GM15510 (cell line): ENCODE data around the gene ASF1B.

Experiments
- POLR2A ChIP-seq: IDR thresholded peaks from 3 replicates; pipeline ENCODE4 v1.6.1; 2011; ENCODE audit warnings: borderline replicate concordance; ENCODE audit not compliant: insufficient read length; ENCODE audit errors: extremely low read depth

Gene ASF1B

DNA sequence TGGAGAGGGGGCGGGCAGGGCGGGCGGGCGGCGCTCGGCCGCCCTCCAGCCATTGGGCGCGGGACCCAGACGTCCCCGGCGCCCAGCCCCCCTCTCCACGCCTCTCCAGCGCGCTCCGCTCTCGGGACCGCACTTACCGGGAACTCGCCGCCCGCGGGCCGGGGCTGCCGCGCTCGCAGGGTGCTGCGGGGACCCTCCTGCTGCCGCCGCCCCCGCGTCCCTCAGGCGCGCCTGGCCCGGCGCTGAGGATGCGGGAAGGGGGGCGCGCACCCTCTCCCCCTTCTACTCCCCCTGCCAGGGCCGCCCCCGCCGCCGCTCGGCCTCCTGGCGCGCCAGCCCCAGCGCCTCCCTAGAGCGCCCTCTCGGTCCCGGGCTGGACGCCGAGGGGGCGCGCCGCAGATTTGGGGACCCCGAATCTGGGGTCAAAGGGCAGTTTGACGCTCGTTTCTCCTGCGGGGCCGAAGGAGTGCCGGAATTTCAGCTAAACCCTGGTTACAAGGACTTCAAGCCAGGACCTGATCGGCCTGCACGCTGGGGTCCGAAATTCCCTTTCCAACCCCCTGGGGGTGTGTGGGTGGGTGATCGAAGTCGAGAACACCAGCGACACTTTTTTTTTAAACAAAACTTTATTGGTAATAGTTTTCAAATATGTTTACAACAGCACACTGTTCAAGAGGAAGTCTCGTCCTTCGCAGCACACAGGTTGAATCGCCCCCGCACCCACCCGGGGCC is 45.1 kb downstream of the ASF1B start:
- TF ChIP-seq POLR2A, result peak; percentile 83

DNA sequence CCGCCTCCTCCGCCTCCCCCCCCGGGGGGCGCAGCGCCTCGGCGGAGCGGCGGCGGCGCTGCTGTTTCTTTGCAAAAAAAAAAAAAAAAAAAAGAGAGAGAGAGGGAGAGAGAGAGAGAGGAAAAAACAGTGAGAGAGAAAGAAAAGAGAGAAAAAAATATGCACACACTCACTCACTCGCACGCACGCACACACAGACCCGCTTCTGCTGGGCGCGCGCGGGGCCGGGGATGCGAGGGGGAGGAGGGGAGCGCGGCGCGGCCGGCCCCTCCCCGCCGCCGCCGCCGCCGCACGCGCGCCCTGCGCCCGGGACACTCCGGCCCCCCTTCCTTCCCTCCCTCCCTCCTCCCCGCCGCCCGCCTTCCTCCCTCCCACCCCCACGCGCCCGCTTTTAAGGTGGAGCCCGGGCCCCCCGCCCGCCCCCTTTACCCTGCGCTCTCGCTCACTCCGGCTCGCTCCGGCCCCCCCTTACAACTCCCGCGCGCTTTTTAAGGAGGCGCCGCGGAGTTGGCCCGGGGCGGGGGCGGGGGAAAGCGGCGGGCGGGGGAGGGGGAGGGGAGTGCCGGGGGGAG is 45.8 kb downstream of the ASF1B start, which contains the start of gene SAMD1:
TSS of gene SAMD1 (minus strand) at position 243 of the 572 bp plus-strand sequence.
- TF ChIP-seq POLR2A, result no peak

DNA sequence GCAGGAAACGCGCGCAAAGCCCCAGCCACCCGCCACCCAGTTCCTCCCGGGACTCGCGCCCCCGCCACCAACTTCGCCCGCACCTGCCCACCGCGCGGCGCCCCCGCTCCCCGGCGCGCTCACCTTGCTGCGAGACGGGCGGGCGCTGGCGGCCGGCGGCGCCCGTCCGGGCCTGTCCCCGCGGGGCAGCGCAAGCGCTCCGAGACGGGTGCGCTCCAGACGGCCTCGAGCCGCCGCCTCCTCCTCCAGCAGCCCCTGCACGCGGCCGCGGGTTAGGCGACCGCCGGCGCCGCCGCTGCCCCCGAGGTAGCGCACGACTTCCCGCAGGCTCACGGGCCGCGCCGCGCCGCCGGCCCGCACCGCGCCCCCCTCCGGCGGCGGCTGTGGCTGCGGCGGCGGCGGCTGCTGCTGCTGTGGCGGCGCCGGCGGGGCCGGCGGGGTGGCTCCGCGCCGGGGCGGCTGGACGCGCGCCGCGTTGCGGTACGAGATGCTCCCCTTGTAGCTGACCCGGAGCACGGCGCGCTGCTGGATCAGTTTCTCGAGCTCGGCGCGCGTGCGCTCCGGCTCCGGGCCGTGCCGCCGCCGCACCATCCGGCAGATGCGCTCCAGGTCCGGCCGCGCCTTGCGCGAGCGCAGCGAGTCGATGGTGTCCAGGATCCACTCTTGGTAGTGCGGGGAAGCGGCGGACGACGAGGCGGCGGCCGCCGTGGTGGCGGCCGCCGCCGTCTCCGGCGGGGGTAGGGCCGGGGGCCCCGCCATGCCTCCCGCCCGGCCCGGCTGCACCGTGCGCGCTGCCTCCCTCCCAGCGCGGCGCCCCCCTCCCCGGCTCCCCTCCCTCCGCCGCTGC is 46.5 kb downstream of the ASF1B start:
- TF ChIP-seq POLR2A, result no peak

DNA sequence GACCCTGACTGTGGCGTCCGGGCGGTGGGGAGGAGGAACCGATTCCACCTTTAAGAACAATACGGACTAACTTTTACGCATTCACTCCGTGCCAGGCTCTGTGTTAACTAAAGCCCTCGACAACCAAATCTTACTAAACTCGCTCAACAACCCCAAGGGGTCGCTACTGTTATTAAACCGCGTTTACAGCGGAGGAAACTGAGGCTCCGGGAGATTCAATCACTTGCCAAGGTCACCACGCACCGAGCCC is 47.1 kb downstream of the ASF1B start:
- TF ChIP-seq POLR2A, result no peak

GRCh38 chr19:14088634-14089411 is 47.6 kb downstream of the ASF1B start:
- no peak for TF ChIP-seq POLR2A

- no peak for TF ChIP-seq POLR2A
Measured at GRCh38 chr19:14086098-14086497, 50.3 kb downstream of the ASF1B start.

- TF ChIP-seq POLR2A, result no peak
Measured at GRCh38 chr19:14085309-14085995, 50.9 kb downstream of the ASF1B start, which contains the start of gene C19orf67. C19orf67 (minus strand) TSS chr19:14085783; CDS start chr19:14085627, 156 bp downstream.

- TF ChIP-seq POLR2A, result no peak
Measured at GRCh38 chr19:14082675-14082960, 53.8 kb downstream of the ASF1B start.

GRCh38 chr19:14081797-14082674 is 54.4 kb downstream of the ASF1B start:
- no peak for TF ChIP-seq POLR2A

DNA sequence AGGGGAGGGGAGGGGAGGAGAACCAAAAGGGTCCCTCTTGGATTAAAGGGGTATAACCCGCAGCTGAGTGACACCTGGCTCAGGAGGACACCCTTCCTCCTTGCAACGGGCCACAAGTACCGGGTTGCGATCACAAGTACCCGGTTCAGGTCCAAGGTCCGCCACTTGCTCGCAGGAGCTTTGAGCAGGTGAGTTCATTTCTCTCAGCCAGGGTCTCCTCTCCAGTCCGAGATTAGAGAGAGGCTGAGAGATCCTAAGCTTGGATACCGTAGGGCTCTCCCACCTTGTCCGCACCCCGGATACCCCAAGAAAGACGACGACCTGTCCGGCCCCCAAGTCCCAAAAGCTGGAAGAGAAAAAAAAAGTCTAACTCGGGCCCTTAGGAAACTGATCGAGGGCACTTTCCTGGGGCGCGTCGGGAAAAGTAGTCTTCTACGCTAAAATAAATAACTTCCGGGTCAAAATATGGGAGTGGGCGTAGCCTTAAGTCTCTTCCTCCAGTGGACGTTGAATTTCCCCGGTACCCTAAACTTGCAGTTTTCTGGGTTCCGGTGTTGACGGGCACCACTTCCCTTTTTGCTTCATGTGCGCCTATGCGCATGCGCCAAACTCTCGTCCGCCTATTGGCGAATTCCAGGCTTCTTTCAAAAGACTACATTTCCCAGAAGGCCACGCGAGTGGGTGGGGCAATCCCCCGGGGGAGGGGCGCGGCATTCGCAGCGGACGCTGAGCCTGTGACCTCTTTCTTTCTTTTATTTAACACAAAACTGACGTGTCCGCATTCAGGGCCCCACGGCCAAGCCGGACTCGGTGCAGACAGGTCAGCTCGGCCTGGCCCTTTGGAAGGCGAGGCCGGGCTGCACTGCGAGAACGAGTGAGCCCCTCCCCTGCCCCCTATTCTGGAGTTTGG is 55.2 kb downstream of the ASF1B start:
- peak; percentile 74 for TF ChIP-seq POLR2A

GRCh38 chr19:14078411-14078810 is 58.0 kb downstream of the ASF1B start:
- no peak for TF ChIP-seq POLR2A
